Lower leg skin (tissue), 4 donors: ENCODE results near the gene LRFN2. TPM values are rescaled to one million over a fixed set of nuclear protein-coding genes. Genes with fewer than 3 reads are reported as not detected.

ENCODE experiments used
- DNase-seq, 2 donors: peaks; one replicate each; pipeline ENCODE4 v3.0.0-alpha.2; 2019; ENCODE audit warnings: low spot score in 2 of 2
- H3K4me3 ChIP-seq: fragments of 200-600 bp; sonication (generic); 2 replicates; pipeline ENCODE4 v1.5.1; 2017; ENCODE audit warnings: mild to moderate bottlenecking, low read depth; ENCODE audit not compliant: poor library complexity, severe bottlenecking
- POLR2A ChIP-seq, 2 donors: fragments of 450-650 bp; IDR thresholded peaks; one replicate each; pipeline ENCODE4 v1.6.1; 2016 to 2017; ENCODE audit warnings: antibody characterized with exemption in 2 of 2, mild to moderate bottlenecking in 1 of 2, moderate library complexity in 1 of 2
- WGBS, 2 donors: methylation state at CpG; one replicate each; pipeline ENCODE4 v1.1.5; 2018; 5-methylcytosine and 5-hydroxymethylcytosine counted together
- intact Hi-C: fragments of 100-400 bp; cut with DNase I; formaldehyde crosslinking; loops from one replicate; pipeline ENCODE4 v1.15.0; 2023; ENCODE audit warnings: low total_unique reads
- total RNA-seq, 4 donors: library from RNA; depleted of rRNA; stranded (reverse); fragments of >200 nt; gene quantifications; one replicate each; pipeline ENCODE4 v1.1.0, GENCODE V29; 2016
- TF ChIP-seq, protein P1 (sequence below), 3 donors: fragments of 450-650 bp; IDR thresholded peaks; one replicate each; pipeline ENCODE4 v1.5.1; 2016; ENCODE audit warnings: antibody characterized with exemption in 3 of 3, mild to moderate bottlenecking in 3 of 3, moderate library complexity in 2 of 3

The LRFN2 gene
- total RNA-seq, 4 donors from 2014 or later: 0.10 TPM; not detected in 3

DNA sequence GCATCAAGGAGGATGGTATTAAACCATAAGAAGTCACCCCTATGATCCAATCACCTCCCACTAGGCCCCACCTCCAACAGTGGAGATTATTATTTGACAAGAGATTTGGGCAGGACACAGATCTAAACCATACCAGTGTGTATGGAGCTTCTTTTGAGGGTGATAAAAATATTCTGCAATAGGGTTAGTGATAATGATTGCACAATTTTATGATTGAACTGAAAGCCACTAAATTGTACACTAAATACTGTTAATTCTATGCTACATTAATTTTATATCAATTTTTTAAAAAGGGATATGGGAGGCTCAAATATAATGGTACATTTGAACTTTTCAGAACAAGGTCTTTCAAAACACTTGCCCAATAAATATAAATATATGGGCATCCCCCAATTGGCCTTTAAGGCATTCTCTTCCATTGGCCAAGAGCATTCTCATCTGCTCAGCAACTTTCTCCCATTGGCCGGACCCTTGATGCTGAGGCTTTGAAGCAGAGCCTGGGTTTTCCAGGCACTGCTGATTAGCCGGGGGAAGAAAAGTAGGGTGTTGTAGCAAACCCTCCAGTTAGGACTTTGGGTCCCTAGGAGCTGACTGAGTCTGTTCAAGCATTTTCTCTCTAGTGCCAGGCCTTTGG, 209.9 kb downstream of the LRFN2 start:
- H3K4me3 ChIP-seq: no peak overlapping the region
- no peak for TF ChIP-seq POLR2A (IDR thresholded peaks at IDR 0.05)
- TF ChIP-seq, protein P1, sequence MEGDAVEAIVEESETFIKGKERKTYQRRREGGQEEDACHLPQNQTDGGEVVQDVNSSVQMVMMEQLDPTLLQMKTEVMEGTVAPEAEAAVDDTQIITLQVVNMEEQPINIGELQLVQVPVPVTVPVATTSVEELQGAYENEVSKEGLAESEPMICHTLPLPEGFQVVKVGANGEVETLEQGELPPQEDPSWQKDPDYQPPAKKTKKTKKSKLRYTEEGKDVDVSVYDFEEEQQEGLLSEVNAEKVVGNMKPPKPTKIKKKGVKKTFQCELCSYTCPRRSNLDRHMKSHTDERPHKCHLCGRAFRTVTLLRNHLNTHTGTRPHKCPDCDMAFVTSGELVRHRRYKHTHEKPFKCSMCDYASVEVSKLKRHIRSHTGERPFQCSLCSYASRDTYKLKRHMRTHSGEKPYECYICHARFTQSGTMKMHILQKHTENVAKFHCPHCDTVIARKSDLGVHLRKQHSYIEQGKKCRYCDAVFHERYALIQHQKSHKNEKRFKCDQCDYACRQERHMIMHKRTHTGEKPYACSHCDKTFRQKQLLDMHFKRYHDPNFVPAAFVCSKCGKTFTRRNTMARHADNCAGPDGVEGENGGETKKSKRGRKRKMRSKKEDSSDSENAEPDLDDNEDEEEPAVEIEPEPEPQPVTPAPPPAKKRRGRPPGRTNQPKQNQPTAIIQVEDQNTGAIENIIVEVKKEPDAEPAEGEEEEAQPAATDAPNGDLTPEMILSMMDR (IDR thresholded peaks at IDR 0.05): no peak
- 96 to 100% methylated on average over 2 of the region's 2 CpGs for WGBS, 2 donors
- intact Hi-C loops: no loop called here
- DNase-seq: peak in 1 of 2 donors; percentile 40

GRCh38 chr6:40376113-40376650, 211.0 kb downstream of the LRFN2 start:
- H3K4me3 ChIP-seq: no peak overlapping the region
- 32 to 62% methylated on average over 1 of the region's 1 CpG for WGBS, 2 donors

DNA sequence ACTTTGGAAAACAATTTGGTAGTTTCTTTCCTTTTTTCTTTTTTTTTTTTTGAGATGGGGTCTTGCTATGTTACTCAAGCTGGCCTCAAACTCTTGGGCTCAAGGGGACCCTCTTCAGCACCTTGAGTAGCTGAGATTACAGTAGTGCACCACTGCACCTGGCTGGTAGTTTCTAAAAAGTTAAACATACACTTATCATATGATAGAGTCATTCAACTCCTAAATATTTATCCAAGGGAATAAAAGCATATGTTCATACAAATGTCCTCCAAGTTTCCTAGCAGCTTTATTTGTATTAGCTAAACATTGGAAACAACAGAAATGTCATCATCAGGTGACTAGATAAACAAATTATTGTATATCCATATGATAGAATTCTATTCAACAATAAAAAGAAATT, 213.9 kb downstream of the LRFN2 start:
- intact Hi-C loops: no loop called here
- no peak overlapping the region for H3K4me3 ChIP-seq
- TF ChIP-seq POLR2A (IDR thresholded peaks at IDR 0.05): no peak
- TF ChIP-seq, protein P1 (IDR thresholded peaks at IDR 0.05): no peak
- peak in 1 of 2 donors; percentile 12 for DNase-seq

More at GRCh38 chr6:40376113-40376650, 211.0 kb downstream of the LRFN2 start:
- no peak for DNase-seq
- intact Hi-C loops: no loop called here
- TF ChIP-seq POLR2A (IDR thresholded peaks at IDR 0.05): no peak
- TF ChIP-seq, protein P1 (IDR thresholded peaks at IDR 0.05): no peak

- DNase-seq: no peak
- intact Hi-C loops: no loop called here
- WGBS, 2 donors: 61 to 66% methylated on average over 2 of the region's 2 CpGs
- H3K4me3 ChIP-seq: no peak overlapping the region
- TF ChIP-seq, protein P1 (IDR thresholded peaks at IDR 0.05): no peak
- TF ChIP-seq POLR2A (IDR thresholded peaks at IDR 0.05): no peak
Observed at GRCh38 chr6:40371621-40372020, 215.5 kb downstream of the LRFN2 start.

DNA sequence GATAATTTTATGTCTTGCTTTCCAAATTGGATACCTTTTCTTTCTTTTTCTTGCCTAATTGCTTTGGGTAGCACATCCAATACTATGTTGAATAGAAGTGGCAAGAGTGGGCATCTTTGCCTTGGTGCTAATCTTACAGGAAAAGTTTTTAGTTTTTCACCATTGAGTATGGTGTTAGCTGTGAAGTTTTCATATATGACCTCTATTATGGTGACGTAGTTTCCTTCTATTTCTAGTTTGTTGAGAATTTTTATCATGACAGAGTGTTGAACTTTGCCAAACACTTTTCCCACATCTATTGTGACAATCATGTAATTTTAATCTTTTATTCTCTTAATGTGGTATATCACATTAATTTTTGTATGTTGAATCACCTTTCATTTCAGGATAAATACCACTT, 216.1 kb downstream of the LRFN2 start:
- TF ChIP-seq, protein P1 (IDR thresholded peaks at IDR 0.05): no peak
- TF ChIP-seq POLR2A (IDR thresholded peaks at IDR 0.05): no peak
- intact Hi-C loops: no loop called here
- no peak overlapping the region for H3K4me3 ChIP-seq
- 93 to 97% methylated on average over 1 of the region's 1 CpG for WGBS, 2 donors
- DNase-seq: no peak

- no peak for DNase-seq
- TF ChIP-seq, protein P1 (IDR thresholded peaks at IDR 0.05): no peak
- TF ChIP-seq POLR2A (IDR thresholded peaks at IDR 0.05): no peak
- intact Hi-C loops: no loop called here
- WGBS, 2 donors: 36 to 37% methylated on average over 1 of the region's 1 CpG
- H3K4me3 ChIP-seq: no peak overlapping the region
Observed at GRCh38 chr6:40369891-40370290, 217.3 kb downstream of the LRFN2 start.
